Hepatocyte (in vitro differentiated cells): ENCODE measurements around the gene ZNF488. TPM values are rescaled to one million over a fixed set of nuclear protein-coding genes. Genes with fewer than 3 reads are reported as not detected.

Experiments used
- DNase-seq: peaks from one replicate; pipeline ENCODE4 v3.0.0-alpha.2; 2016; ENCODE audit warnings: low spot score
- H2AFZ ChIP-seq: fragments of 200-600 bp; sonication (generic); 2 replicates; pipeline ENCODE4 v1.6.0; 2016; ENCODE audit warnings: antibody characterized with exemption, mild to moderate bottlenecking
- H3K27ac ChIP-seq: fragments of 200-600 bp; sonication (generic); 2 replicates; pipeline ENCODE4 v1.5.1; 2016; ENCODE audit warnings: mild to moderate bottlenecking
- H3K27me3 ChIP-seq: fragments of 200-600 bp; sonication (generic); 2 replicates; pipeline ENCODE4 v1.6.1; 2016
- H3K36me3 ChIP-seq: fragments of 200-600 bp; sonication (generic); replicated peaks from 2 replicates; pipeline ENCODE4 v1.5.1; 2016; ENCODE audit warnings: low read depth; ENCODE audit not compliant: insufficient read depth
- H3K4me1 ChIP-seq: fragments of 200-600 bp; sonication (generic); 2 replicates; pipeline ENCODE4 v1.5.1; 2016; ENCODE audit warnings: mild to moderate bottlenecking, moderate library complexity; ENCODE audit not compliant: insufficient read depth
- H3K4me2 ChIP-seq: fragments of 200-600 bp; sonication (generic); 2 replicates; pipeline ENCODE4 v1.6.0; 2016
- H3K4me3 ChIP-seq: fragments of 200-600 bp; sonication (generic); 2 replicates; pipeline ENCODE4 v1.5.1; 2016; ENCODE audit warnings: mild to moderate bottlenecking
- H3K79me2 ChIP-seq: fragments of 200-600 bp; sonication (generic); 2 replicates; pipeline ENCODE4 v1.6.0; 2017; ENCODE audit warnings: mild to moderate bottlenecking
- H3K9me2 ChIP-seq: fragments of 200-600 bp; sonication (generic); replicated peaks from 2 replicates; pipeline ENCODE4 v1.6.0; 2017; ENCODE audit warnings: mild to moderate bottlenecking; ENCODE audit not compliant: insufficient read depth
- H3K9me3 ChIP-seq: fragments of 200-600 bp; sonication (generic); 2 replicates; pipeline ENCODE4 v1.5.1; 2016; ENCODE audit warnings: low read depth, mild to moderate bottlenecking
- H4K20me1 ChIP-seq: fragments of 200-600 bp; sonication (generic); 2 replicates; pipeline ENCODE4 v1.6.0; 2016; ENCODE audit warnings: mild to moderate bottlenecking; ENCODE audit not compliant: insufficient read depth, poor library complexity, severe bottlenecking
- CTCF ChIP-seq: fragments of 200-600 bp; sonication (generic); IDR thresholded peaks from 2 replicates; pipeline ENCODE4 v1.5.1; 2016; ENCODE audit warnings: antibody characterized with exemption, mild to moderate bottlenecking; ENCODE audit not compliant: poor library complexity
- EZH2 ChIP-seq: fragments of 200-600 bp; sonication (generic); IDR thresholded peaks from 2 replicates; pipeline ENCODE4 v1.6.1; 2016; ENCODE audit warnings: antibody characterized with exemption, mild to moderate bottlenecking, borderline replicate concordance
- EZH2phosphoT487 ChIP-seq: fragments of 200-600 bp; sonication (generic); IDR thresholded peaks from one replicate; pipeline ENCODE4 v1.6.1; 2018; ENCODE audit warnings: antibody characterized with exemption, mild to moderate bottlenecking, low read depth, moderate library complexity; ENCODE audit not compliant: unreplicated experiment, severe bottlenecking
- WGBS: methylation state at CpG from one replicate; pipeline ENCODE4 v1.1.6; 2016; ENCODE audit warnings: low lambda C conversion rate; ENCODE audit errors: missing lambda C conversion rate; 5-methylcytosine and 5-hydroxymethylcytosine counted together
- polyA plus RNA-seq: library from polyadenylated mRNA; unstranded; fragments of >200 nt; fragmentation: Nextera tagmentation; extraction: Ambion mirVana; gene quantifications from 2 replicates; pipeline ENCODE4 v1.2.1, GENCODE V29; 2016
- total RNA-seq: library from RNA; depleted of rRNA; stranded (reverse); fragments of >200 nt; gene quantifications from 2 replicates; pipeline ENCODE4 v1.2.3, GENCODE V29; 2014

Gene ZNF488
- total and polyA plus RNA-seq, 2 experiments from 2014 or later: 1.2 to 2.5 TPM

- WGBS: 74% methylated on average over 5 of the region's 5 CpGs
- no peaks in the 10 kb centered on the region for H4K20me1 ChIP-seq
- no peak overlapping the region for H3K4me2 ChIP-seq
- no peak overlapping the region for H2AFZ ChIP-seq
- DNase-seq: no peak
- no peaks in the 10 kb centered on the region for H3K27me3 ChIP-seq
- H3K27ac ChIP-seq: no peak overlapping the region
- no peak for TF ChIP-seq EZH2phosphoT487
- no peak for TF ChIP-seq EZH2
- TF ChIP-seq CTCF: no peak
- H3K4me1 ChIP-seq: no peaks in the 10 kb centered on the region
- H3K9me3 ChIP-seq: no peaks in the 10 kb centered on the region
- no peak overlapping the region for H3K4me3 ChIP-seq
- H3K79me2 ChIP-seq: no peaks in the 10 kb centered on the region
- no peaks in the 10 kb centered on the region for H3K36me3 ChIP-seq
- H3K9me2 ChIP-seq: no peaks in the 10 kb centered on the region
These were observed 68.0 kb downstream of the ZNF488 start for GRCh38 chr10:47316131-47316530.

Other genes starting within 250 kb of the ZNF488 start
- 2.3 and 2.5 TPM in 2 replicates for gene GDF10, start 84.1 kb downstream of the ZNF488 start, total RNA-seq
- gene GDF10, start 84.1 kb downstream of the ZNF488 start, polyA plus RNA-seq: 3.3 and 5.7 TPM in 2 replicates
- not detected in 2 replicates for gene GDF2, start 61.8 kb downstream of the ZNF488 start, total RNA-seq
- 0.39 TPM in 1 of 2 replicates, not detected in the other for gene GDF2, start 61.8 kb downstream of the ZNF488 start, polyA plus RNA-seq
- gene RBP3, start 35.9 kb downstream of the ZNF488 start, total RNA-seq: 0.53 and 0.56 TPM in 2 replicates
- gene RBP3, start 35.9 kb downstream of the ZNF488 start, polyA plus RNA-seq: 1.1 and 1.3 TPM in 2 replicates
- gene ANXA8, start 99.8 kb upstream of the ZNF488 start, total RNA-seq: 60.4 and 87.6 TPM in 2 replicates
- 213 and 296 TPM in 2 replicates for gene ANXA8, start 99.8 kb upstream of the ZNF488 start, polyA plus RNA-seq
- gene FAM25G, start 107.4 kb upstream of the ZNF488 start, total RNA-seq: not detected in 2 replicates
- gene FAM25G, start 107.4 kb upstream of the ZNF488 start, polyA plus RNA-seq: 0.57 TPM in 1 of 2 replicates, not detected in the other
- 8.4 and 9.4 TPM in 2 replicates for gene AGAP9, start 139.3 kb upstream of the ZNF488 start, total RNA-seq
- gene AGAP9, start 139.3 kb upstream of the ZNF488 start, polyA plus RNA-seq: 6.9 and 7.2 TPM in 2 replicates